Measurements from ENCODE around the gene PNPLA7. TPM values are rescaled to one million over a fixed set of nuclear protein-coding genes. Genes with fewer than 3 reads are reported as not detected.

PNPLA7 gene
- polyA plus RNA-seq, 1 of the 3 experiments (the other 2 are of a cell fraction), result 0.99 TPM

DNA sequence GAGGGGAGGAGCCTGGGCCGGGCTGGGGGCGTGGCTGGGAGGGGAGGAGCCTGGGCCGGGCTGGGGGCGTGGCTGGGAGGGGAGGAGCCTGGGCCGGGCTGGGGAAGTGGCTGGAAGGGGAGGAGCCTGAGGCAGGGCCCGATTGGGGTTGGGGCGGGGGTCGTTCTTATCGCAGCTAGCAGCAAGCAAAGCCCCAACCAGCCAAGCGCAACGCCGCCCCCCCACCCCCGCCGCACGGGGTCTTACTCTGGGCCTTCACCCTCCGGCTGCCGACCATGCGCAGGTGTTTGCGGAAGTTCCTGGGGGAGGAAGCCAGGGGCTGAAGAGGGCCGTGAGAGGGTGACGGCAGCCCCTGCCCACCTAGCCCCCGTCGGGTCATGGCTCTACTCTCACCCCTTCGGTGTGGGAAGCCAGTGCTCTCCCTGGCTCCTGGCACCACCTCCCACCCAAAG, 96.0 kb downstream of the PNPLA7 start (continued):
- TF ChIP-seq, protein P1, sequence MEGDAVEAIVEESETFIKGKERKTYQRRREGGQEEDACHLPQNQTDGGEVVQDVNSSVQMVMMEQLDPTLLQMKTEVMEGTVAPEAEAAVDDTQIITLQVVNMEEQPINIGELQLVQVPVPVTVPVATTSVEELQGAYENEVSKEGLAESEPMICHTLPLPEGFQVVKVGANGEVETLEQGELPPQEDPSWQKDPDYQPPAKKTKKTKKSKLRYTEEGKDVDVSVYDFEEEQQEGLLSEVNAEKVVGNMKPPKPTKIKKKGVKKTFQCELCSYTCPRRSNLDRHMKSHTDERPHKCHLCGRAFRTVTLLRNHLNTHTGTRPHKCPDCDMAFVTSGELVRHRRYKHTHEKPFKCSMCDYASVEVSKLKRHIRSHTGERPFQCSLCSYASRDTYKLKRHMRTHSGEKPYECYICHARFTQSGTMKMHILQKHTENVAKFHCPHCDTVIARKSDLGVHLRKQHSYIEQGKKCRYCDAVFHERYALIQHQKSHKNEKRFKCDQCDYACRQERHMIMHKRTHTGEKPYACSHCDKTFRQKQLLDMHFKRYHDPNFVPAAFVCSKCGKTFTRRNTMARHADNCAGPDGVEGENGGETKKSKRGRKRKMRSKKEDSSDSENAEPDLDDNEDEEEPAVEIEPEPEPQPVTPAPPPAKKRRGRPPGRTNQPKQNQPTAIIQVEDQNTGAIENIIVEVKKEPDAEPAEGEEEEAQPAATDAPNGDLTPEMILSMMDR (IDR thresholded peaks at IDR 0.05), result no peak

DNA sequence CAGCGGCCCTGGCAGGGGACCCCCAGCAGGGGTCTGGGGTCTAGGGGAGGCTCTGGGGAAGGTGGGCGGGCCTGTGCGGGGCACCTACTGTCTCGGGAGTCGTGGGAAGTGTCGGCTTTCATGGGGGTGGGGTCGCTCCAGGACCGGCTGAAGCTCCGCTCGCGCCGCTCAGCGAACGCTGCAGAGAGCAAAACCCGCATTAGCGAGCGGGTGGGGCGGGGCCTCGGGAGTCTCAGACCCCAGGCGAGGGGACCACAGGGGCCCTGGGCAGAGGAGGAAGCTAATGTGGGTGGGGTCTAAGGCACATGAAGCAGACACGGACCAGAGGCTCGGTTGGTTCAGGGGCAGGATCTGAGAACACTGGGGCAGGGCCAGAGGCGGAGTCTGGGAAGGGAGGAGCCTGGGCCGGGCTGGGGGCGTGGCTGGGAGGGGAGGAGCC, 96.5 kb downstream of the PNPLA7 start:
- TF ChIP-seq TCF12 (IDR thresholded peaks at IDR 0.05) (no peak), MXI1 (IDR thresholded peaks at IDR 0.05; ENCODE audit: low read depth, low read length) (no peak), GABPA (IDR thresholded peaks at IDR 0.05; ENCODE audit: low read depth) (no peak), FOXJ3 (CRISPR knock-in tag; IDR thresholded peaks at IDR 0.05) (no peak)
- Histone ChIP-seq H3K27ac (ENCODE audit: low read depth in 2 of 2, low read length in 1 of 2) (no peak overlapping the region; a peak in 1 of 4 replicates), H3K4me1 (ENCODE audit: control insufficient read depth in 1 of 2, insufficient read depth in 2 of 2, low read depth in 1 of 2, low read length in 1 of 2) (peaks cover 14 to 46% of the 10 kb centered on the region in 2 experiments), H3F3A (replicated peaks; ENCODE audit: insufficient read depth) (no peaks in the 10 kb centered on the region), H3K27me3 (ENCODE audit: insufficient read depth) (no peaks in the 10 kb centered on the region), H4K20me1 (ENCODE audit: insufficient read depth) (peaks cover 16% of the 10 kb centered on the region), H3K79me2 (ENCODE audit: insufficient read depth) (peaks cover 10% of the 10 kb centered on the region; the same call in 1 of the 2 replicates), H2AFZ (ENCODE audit: low read depth) (no peak overlapping the region), H3K9ac (no peak overlapping the region), H3K9me3 (no peaks in the 10 kb centered on the region), H3K4me2 (no peak overlapping the region), H3K4me3 (ENCODE audit: low read depth in 2 of 2, low read length in 1 of 2) (no peak overlapping the region), H3K9me2 (no peaks in the 10 kb centered on the region), H3K36me3 (replicated peaks in 1 of 2; ENCODE audit: control insufficient read depth in 1 of 2, insufficient read depth in 2 of 2, low read length in 1 of 2) (peaks cover 3 to 45% of the 10 kb centered on the region in 2 experiments)
- DNase-seq, result peak; percentile 93
- ChIA-PET CTCF (interaction anchor here (0.7 to 5.7 kb wide), 2 partner anchors 9 to 34 kb away, joined by 3 to 53 read pairs; partner anchors contain the start of gene ENTPD8), POLR2A (interaction anchor here (1.3 kb wide), 1 partner anchor 31 kb away, joined by 3 read pairs; the partner anchor contains the start of genes EXD3 and NOXA1)
- WGBS (ENCODE audit: low lambda C conversion rate), result 78% methylated on average over 23 of the region's 25 CpGs

DNA sequence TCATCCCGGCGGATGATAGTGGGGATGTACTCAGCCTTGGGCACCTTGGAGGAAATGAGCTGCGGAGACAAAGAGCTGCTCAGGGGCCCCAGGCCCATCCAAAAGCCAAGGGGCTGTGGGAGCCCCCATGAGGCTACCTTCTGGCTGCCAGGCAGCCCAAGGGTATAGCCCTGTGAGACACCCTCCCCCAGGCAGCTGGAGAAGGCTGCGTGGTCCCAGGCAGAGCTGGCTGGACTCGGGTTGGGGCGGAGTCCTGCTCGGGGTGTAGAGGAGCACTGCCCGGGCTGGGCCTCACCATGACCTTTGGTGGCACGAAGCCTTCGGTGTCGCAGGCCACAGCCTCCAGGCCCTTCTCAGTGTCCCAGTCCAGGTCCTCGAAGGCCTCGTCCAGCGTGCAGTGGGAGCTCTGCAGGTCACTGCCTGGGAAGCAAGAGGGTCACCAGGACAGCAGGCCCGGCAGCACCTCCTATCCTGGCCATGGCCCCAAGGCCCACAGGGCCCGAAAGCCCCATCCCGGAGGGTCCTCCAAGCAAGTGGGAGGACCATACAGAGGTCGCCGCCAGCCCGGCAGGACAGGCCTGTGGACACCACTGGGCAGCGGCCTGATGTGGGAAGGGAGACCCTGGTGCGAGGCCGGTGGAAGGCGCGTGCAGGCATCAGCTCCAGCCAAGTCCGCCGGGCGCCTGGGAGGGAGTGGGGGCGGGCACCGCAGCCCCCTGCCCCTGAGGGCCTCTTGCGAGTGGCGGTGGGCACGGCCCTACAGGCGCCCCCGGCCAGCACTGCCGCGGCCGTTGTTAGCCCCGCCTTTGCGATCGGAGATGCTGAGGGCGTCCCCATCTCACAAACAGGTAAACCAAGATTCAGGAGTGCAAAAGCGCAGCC, 97.2 kb downstream of the PNPLA7 start:
- Histone ChIP-seq H3K4me3 (ENCODE audit: low read depth in 2 of 2, low read length in 1 of 2) (no peak overlapping the region), H3K4me1 (ENCODE audit: control insufficient read depth in 1 of 2, insufficient read depth in 2 of 2, low read depth in 1 of 2, low read length in 1 of 2) (peaks cover 13 to 42% of the 10 kb centered on the region in 2 experiments), H4K20me1 (ENCODE audit: insufficient read depth) (peaks cover 15% of the 10 kb centered on the region), H3K36me3 (replicated peaks in 1 of 2; ENCODE audit: control insufficient read depth in 1 of 2, insufficient read depth in 2 of 2, low read length in 1 of 2) (peaks cover 3 to 45% of the 10 kb centered on the region in 2 experiments), H3K27me3 (ENCODE audit: insufficient read depth) (no peaks in the 10 kb centered on the region), H3K9me2 (no peaks in the 10 kb centered on the region), H3K4me2 (no peak overlapping the region), H3K9me3 (no peaks in the 10 kb centered on the region), H2AFZ (ENCODE audit: low read depth) (no peak overlapping the region), H3F3A (replicated peaks; ENCODE audit: insufficient read depth) (no peaks in the 10 kb centered on the region), H3K27ac (ENCODE audit: low read depth in 2 of 2, low read length in 1 of 2) (no peak overlapping the region; a peak in 1 of 4 replicates), H3K9ac (no peak overlapping the region), H3K79me2 (ENCODE audit: insufficient read depth) (peaks cover 5% of the 10 kb centered on the region; the same call in 1 of the 2 replicates)
- TF ChIP-seq MEF2A (IDR thresholded peaks at IDR 0.05; ENCODE audit: borderline replicate concordance, low read depth), result no peak
- no peak for TF ChIP-seq TAF1 (IDR thresholded peaks at IDR 0.05; ENCODE audit: borderline replicate concordance, low read depth, low read length)
- no peak for TF ChIP-seq SIN3A (IDR thresholded peaks at IDR 0.05; ENCODE audit: borderline replicate concordance, low read depth, low read length)
- no peak for TF ChIP-seq CHD2 (IDR thresholded peaks at IDR 0.05; ENCODE audit: low read length, partially characterized antibody)
- TF ChIP-seq JUND (IDR thresholded peaks at IDR 0.05), result no peak
- no peak for TF ChIP-seq RCOR1 (IDR thresholded peaks at IDR 0.05; ENCODE audit: low read length)
- no peak for TF ChIP-seq EP300 (IDR thresholded peaks at IDR 0.05; ENCODE audit: borderline replicate concordance in 1 of 2, low read depth in 1 of 2, low read length in 1 of 2)
- no peak for TF ChIP-seq GABPA (IDR thresholded peaks at IDR 0.05; ENCODE audit: low read depth)
- no peak for TF ChIP-seq RAD21 (IDR thresholded peaks at IDR 0.05; ENCODE audit: low read length)
- TF ChIP-seq RFX5 (IDR thresholded peaks at IDR 0.05; ENCODE audit: low read length), result no peak
- no peak for TF ChIP-seq GATA2 (CRISPR knock-in tag; IDR thresholded peaks at IDR 0.05)
- TF ChIP-seq, protein P2, sequence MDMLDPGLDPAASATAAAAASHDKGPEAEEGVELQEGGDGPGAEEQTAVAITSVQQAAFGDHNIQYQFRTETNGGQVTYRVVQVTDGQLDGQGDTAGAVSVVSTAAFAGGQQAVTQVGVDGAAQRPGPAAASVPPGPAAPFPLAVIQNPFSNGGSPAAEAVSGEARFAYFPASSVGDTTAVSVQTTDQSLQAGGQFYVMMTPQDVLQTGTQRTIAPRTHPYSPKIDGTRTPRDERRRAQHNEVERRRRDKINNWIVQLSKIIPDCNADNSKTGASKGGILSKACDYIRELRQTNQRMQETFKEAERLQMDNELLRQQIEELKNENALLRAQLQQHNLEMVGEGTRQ (IDR thresholded peaks at IDR 0.05; ENCODE audit: borderline replicate concordance, low read depth, low read length), result no peak
- TF ChIP-seq MXI1 (IDR thresholded peaks at IDR 0.05; ENCODE audit: low read depth, low read length), result no peak
- ChIA-PET CTCF (interaction anchor here (5.7 kb wide), 1 partner anchor 8 kb away, joined by 53 read pairs; the partner anchor contains the start of gene ENTPD8), POLR2A (interaction anchor here (1.3 kb wide), 1 partner anchor 30 kb away, joined by 3 read pairs; the partner anchor contains the start of genes EXD3 and NOXA1)
- DNase-seq, result no peak
- 89% methylated on average over 11 of the region's 43 CpGs for WGBS (ENCODE audit: low lambda C conversion rate)

Data from SK-N-SH (cell line).